Esophagus (tissue), 2 donors: ENCODE results near the gene PCAT6. TPM values are rescaled to one million over a fixed set of nuclear protein-coding genes. Genes with fewer than 3 reads are reported as not detected.
"Not testable (repeated sequence)": the region's sequence is repeated elsewhere in the genome, so short reads cannot be mapped to it uniquely, and the experiment has no call there.

ENCODE experiments used
- H3K27ac ChIP-seq, 2 donors: one replicate each; pipeline ENCODE4 v1.5.1; 2013; ENCODE audit warnings: low read depth in 2 of 2, mild to moderate bottlenecking in 2 of 2, inconsistent platforms in 1 of 2, low read length in 1 of 2, moderate library complexity in 1 of 2
- H3K27me3 ChIP-seq, 2 donors: one replicate each; pipeline ENCODE4 v1.6.1; 2013; ENCODE audit warnings: low read length in 2 of 2, control low read depth in 1 of 2, mild to moderate bottlenecking in 1 of 2; ENCODE audit not compliant: insufficient read depth in 2 of 2, control insufficient read depth in 1 of 2
- H3K36me3 ChIP-seq, 2 donors: one replicate each; pipeline ENCODE4 v1.6.1; 2013; ENCODE audit warnings: low read length in 1 of 2; ENCODE audit not compliant: control insufficient read depth in 2 of 2, insufficient read depth in 2 of 2
- H3K4me1 ChIP-seq, 2 donors: one replicate each; pipeline ENCODE4 v1.6.1; 2013; ENCODE audit warnings: low read length in 1 of 2; ENCODE audit not compliant: control insufficient read depth in 2 of 2, insufficient read depth in 2 of 2
- H3K4me3 ChIP-seq, 2 donors: one replicate each; pipeline ENCODE4 v1.5.1; 2013; ENCODE audit warnings: low read length in 2 of 2, mild to moderate bottlenecking in 2 of 2, low read depth in 1 of 2, moderate library complexity in 1 of 2
- H3K9me3 ChIP-seq, 2 donors: one replicate each; pipeline ENCODE4 v1.6.1; 2013; ENCODE audit warnings: mild to moderate bottlenecking in 2 of 2, low read depth in 1 of 2, low read length in 1 of 2, moderate library complexity in 1 of 2; ENCODE audit not compliant: control insufficient read depth in 2 of 2, insufficient read depth in 1 of 2
- WGBS, 2 donors: extraction: QIAGEN DNeasy Blood & Tissue Kit; methylation state at CpG; one replicate each; pipeline ENCODE4 v1.1.7; 2013; 5-methylcytosine and 5-hydroxymethylcytosine counted together
- polyA plus RNA-seq, 2 donors: library from polyadenylated mRNA; stranded (reverse); fragments of 200-250 nt; gene quantifications; one replicate each; pipeline ENCODE4 v1.2.3, GENCODE V29; 2013
- donor health status: healthy with polysubstance abuse.
- donor health status: Bipolar disorder and iron deficiency.

Gene PCAT6
- polyA plus RNA-seq, 2 donors, result 4.1 to 8.9 TPM

- Histone ChIP-seq H3K36me3 (no peaks in the 10 kb centered on the region), H3K9me3 (no peaks in the 10 kb centered on the region)
- 65 to 66% methylated on average over 10 of the region's 10 CpGs for WGBS, 2 donors
Observed at GRCh38 chr1:202815120-202815519, 4.4 kb downstream of the PCAT6 start.

GRCh38 chr1:202818819-202819218 is 8.1 kb downstream of the PCAT6 start:
- H3K27ac ChIP-seq, result no peak overlapping the region
- H3K4me1 ChIP-seq, result no peaks in the 10 kb centered on the region
- WGBS, 2 donors, result 65 to 85% methylated on average over 1 of the region's 1 CpG

More at GRCh38 chr1:202815120-202815519, 4.4 kb downstream of the PCAT6 start:
- no peak overlapping the region for H3K4me3 ChIP-seq
- H3K4me1 ChIP-seq, result peaks cover 4 to 14% of the 10 kb centered on the region in 2 donors
- no peaks in the 10 kb centered on the region for H3K27me3 ChIP-seq
- no peak overlapping the region for H3K27ac ChIP-seq

GRCh38 chr1:202821467-202821866 is 10.7 kb downstream of the PCAT6 start:
- WGBS, 2 donors, result 49 to 51% methylated on average over 2 of the region's 2 CpGs

More at GRCh38 chr1:202818819-202819218, 8.1 kb downstream of the PCAT6 start:
- Histone ChIP-seq H3K4me3 (no peak overlapping the region), H3K36me3 (no peaks in the 10 kb centered on the region), H3K9me3 (no peaks in the 10 kb centered on the region), H3K27me3 (no peaks in the 10 kb centered on the region)

GRCh38 chr1:202825748-202826147 is 15.0 kb downstream of the PCAT6 start:
- H3K27me3 ChIP-seq, result no peaks in the 10 kb centered on the region
- no peaks in the 10 kb centered on the region for H3K36me3 ChIP-seq
- 88% methylated on average over 7 of the region's 7 CpGs for WGBS, 2 donors
- no peaks in the 10 kb centered on the region for H3K9me3 ChIP-seq
- H3K4me3 ChIP-seq, result no peak overlapping the region
- H3K27ac ChIP-seq, result no peak overlapping the region
- no peaks in the 10 kb centered on the region for H3K4me1 ChIP-seq

More at GRCh38 chr1:202821467-202821866, 10.7 kb downstream of the PCAT6 start:
- Histone ChIP-seq H3K4me1 (no peaks in the 10 kb centered on the region), H3K27ac (no peak overlapping the region), H3K27me3 (no peaks in the 10 kb centered on the region), H3K4me3 (no peak overlapping the region), H3K36me3 (no peaks in the 10 kb centered on the region), H3K9me3 (no peaks in the 10 kb centered on the region)

GRCh38 chr1:202829223-202829622 is 18.5 kb downstream of the PCAT6 start:
- not testable (repeated sequence) for H3K27ac ChIP-seq, H3K4me1 ChIP-seq
- 96 to 97% methylated on average over 9 of the region's 9 CpGs for WGBS, 2 donors

GRCh38 chr1:202831906-202832305 is 21.2 kb downstream of the PCAT6 start:
- Histone ChIP-seq H3K36me3 (no peaks in the 10 kb centered on the region), H3K9me3 (no peaks in the 10 kb centered on the region), H3K27me3 (no peaks in the 10 kb centered on the region), H3K4me1 (peaks cover 0 to 17% of the 10 kb centered on the region in 2 donors), H3K27ac (no peak overlapping the region), H3K4me3 (no peak overlapping the region)
- 81 to 94% methylated on average over 3 of the region's 3 CpGs for WGBS, 2 donors

More at GRCh38 chr1:202829223-202829622, 18.5 kb downstream of the PCAT6 start:
- H3K9me3 ChIP-seq, H3K27me3 ChIP-seq, H3K36me3 ChIP-seq, H3K4me3 ChIP-seq: not testable (repeated sequence)

- H3K4me3 ChIP-seq, result no peak overlapping the region
- no peaks in the 10 kb centered on the region for H3K36me3 ChIP-seq
- 51 to 64% methylated on average over 10 of the region's 10 CpGs for WGBS, 2 donors
- no peaks in the 10 kb centered on the region for H3K9me3 ChIP-seq
- peaks cover 3 to 22% of the 10 kb centered on the region in 2 donors for H3K4me1 ChIP-seq
- H3K27ac ChIP-seq, result peak overlapping the region; percentile 80 to 83
- H3K27me3 ChIP-seq, result no peaks in the 10 kb centered on the region
Observed at GRCh38 chr1:202834771-202835547, 24.2 kb downstream of the PCAT6 start.

- no peaks in the 10 kb centered on the region for H3K36me3 ChIP-seq
- H3K27me3 ChIP-seq, result no peaks in the 10 kb centered on the region
- H3K4me3 ChIP-seq, result no peak overlapping the region
- H3K27ac ChIP-seq, result peak overlapping the region; percentile 80 to 83
- H3K9me3 ChIP-seq, result no peaks in the 10 kb centered on the region
- 36 to 45% methylated on average over 3 of the region's 3 CpGs for WGBS, 2 donors
- H3K4me1 ChIP-seq, result peaks cover 3 to 22% of the 10 kb centered on the region in 2 donors
Observed at GRCh38 chr1:202835548-202836072, 24.9 kb downstream of the PCAT6 start.

GRCh38 chr1:202836623-202837403 is 26.1 kb downstream of the PCAT6 start:
- Histone ChIP-seq H3K4me3 (no peak overlapping the region), H3K36me3 (no peaks in the 10 kb centered on the region), H3K9me3 (no peaks in the 10 kb centered on the region), H3K4me1 (peaks cover 3 to 22% of the 10 kb centered on the region in 2 donors), H3K27me3 (no peaks in the 10 kb centered on the region), H3K27ac (peak overlapping the region; percentile 80 to 83)
- WGBS, 2 donors, result 69 to 70% methylated on average over 5 of the region's 5 CpGs
